HG02884 (cell line): ENCODE results near the gene FHAD1.

Experiments
- ATAC-seq: cut with Tn5 transposase; IDR thresholded peaks from one replicate; pipeline ENCODE4 v1.9.1; 2021; ENCODE audit warnings: mild to moderate bottlenecking, moderate library complexity; ENCODE audit not compliant: unreplicated experiment

The FHAD1 gene

GRCh38 chr1:15343729-15344128, 96.7 kb downstream of the FHAD1 start:
- no peak for ATAC-seq

DNA sequence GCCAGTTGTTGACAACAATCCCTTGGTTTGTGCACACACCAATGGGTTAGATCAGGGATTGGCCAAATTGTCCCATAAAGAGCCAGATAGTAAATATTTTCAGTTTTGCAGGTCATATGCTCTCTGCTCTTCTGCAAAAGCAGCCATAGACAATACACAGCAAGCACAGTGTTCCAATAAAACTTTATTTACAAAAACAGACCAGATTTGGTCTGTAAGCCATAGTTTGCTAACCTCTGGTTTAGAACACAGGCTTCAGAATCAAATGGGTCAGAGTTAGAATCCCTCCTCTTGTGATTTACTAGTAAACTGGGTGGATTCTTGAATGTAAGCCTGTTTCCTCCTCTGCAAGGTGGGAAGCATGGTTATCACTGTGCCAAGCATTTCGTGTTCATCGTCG, 97.4 kb downstream of the FHAD1 start:
- ATAC-seq, result no peak

DNA sequence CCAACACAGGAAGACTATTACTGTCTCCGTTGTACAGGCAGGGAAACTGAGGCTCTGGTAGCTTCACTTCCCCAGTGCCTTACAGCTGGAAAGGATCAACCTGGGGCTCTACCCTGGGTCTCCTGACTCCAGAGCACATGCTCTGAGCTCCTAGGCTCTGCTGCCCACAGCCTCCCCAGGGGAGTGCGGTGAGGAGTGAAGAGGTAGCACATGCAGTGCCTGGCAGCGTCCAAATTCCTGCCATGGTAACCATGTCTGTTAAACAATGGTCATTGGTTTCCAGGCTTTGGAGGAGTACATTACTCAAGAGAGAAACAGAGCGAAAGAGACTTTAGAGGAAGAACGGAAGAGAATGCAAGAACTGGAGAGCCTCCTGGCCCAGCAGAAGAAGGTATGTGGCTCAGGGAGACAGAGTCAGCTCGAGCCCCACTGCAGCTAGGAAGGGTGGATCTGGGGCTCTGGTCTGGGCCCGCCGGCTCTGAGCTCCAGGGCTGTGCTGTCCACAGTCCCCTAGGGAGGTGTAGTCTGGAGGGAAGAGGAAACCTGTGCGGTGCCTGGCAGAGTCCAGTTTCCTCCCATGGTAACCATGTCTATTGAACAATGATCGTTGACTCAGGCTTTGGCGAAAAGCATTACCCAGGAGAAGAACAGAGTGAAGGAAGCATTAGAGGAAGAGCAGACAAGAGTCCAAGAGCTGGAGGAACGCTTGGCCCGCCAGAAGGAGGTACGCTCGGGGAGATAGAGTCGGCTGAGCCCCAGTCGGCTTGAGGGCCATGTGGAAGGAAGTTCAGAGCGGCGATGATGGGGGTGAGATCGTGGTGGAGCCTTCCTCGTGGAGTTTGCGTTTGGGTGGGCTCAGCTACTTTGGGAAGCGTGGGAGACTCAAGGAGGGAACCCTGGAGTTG, 98.0 kb downstream of the FHAD1 start:
- ATAC-seq, result no peak

DNA sequence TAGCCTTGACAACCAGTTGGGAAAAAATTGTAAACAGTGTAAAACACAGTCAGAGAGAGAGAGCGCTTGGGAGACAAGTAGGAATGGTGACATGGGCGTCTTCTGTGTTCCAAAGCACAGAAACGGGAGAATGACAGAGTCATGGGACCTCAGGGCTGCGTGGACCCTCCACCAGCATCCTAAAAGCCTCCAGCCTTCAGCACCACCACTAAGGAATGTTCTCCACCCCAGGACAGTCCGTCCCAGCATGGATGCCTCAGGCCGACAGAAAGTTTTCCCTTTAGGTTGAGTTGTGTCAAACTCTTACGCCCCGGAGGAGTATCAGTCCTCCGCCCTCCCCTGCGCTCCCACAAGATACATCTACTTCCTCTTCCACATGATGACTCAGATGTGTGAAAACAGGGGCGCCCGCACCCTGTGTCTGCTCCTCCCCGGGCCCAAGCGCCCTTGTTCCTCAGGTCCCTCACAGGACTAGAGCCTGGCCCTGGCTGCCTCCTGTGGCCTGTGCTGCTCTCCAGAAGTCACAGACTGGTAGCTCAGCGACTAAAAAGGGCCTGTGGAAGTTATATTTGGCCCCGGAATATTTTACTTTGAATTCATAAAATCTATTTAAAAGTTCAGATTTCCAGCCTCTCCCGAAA, 98.8 kb downstream of the FHAD1 start:
- no peak for ATAC-seq

- no peak for ATAC-seq
Measured at GRCh38 chr1:15346346-15347030, 99.5 kb downstream of the FHAD1 start.

- ATAC-seq, result no peak
Measured at GRCh38 chr1:15347182-15347581, 100.2 kb downstream of the FHAD1 start.

- no peak for ATAC-seq
Measured at GRCh38 chr1:15348648-15349047, 101.6 kb downstream of the FHAD1 start.

DNA sequence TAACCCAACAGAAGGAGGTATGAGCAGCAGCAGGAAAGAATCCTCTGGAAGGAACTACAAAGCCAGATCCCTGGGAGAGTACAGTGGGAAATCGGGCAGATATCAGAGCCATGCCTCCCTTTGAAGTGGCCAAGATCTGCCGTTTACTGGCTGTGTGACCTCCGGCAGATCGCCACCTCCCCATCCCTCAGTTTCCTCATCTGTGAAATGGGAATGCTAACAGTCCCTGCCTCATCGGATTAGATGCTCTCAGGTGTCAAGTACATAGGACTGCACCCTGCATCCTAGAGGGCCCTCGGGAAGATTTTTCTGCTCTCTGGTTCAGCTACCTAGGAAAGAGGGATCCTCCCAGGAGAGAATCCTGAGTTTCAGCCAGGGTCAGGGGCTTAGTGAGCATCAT, 102.1 kb downstream of the FHAD1 start:
- no peak for ATAC-seq

DNA sequence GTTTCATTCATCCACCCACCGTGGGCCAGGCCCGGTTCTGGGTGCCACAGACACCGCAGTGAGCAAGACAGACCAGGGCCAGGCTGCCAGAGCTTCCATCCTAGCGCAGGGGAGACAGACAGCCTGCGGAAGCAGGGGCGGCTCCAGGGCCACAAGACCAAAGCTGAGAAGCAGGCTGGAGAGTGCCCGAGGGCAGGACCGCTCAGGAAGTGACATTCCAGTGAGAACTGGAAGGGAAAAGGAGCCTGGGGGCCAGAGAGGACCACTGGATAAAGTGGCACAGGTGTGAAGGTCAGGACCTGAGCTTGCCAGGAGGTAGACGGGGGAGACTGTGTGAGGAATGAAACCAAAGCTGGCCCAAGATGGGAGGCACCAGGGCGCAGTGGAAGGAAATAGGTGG, 103.1 kb downstream of the FHAD1 start:
- ATAC-seq, result no peak

DNA sequence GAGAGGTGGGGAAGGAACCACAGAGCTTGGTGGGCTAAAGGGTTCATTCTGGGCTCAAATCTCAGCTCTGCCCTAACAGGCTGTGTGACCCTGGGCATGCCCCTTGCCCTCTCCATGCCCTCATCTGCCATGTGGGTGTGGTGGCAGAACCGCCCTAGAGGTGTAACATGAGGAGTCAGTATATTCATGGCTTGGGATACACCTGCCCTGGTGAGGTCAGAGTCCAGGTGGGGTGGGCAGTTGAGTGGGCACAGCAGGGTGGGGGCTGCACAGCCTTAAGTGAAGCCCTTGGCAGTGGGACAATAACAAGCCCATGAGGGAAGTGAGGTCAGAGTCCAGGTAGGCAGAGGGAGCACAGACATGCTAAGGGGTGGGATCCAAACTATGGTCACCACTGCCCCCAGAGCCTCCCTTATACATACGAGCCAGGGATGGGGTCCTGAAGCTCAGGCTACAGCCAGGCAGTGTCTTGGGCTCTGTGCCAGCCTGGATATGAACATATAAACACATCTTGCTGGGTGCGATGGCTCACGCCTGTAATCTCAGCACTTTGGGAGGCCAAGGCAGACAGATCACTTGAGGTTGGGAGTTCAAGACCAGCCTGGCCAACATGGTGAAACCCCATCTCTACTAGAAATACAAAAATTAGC, 103.7 kb downstream of the FHAD1 start:
- no peak for ATAC-seq

GRCh38 chr1:15351310-15351709, 104.3 kb downstream of the FHAD1 start:
- ATAC-seq, result no peak

- ATAC-seq, result no peak
Measured at GRCh38 chr1:15352128-15352957, 105.3 kb downstream of the FHAD1 start.

GRCh38 chr1:15353839-15354579, 107.0 kb downstream of the FHAD1 start:
- ATAC-seq, result no peak

- no peak for ATAC-seq
Measured at GRCh38 chr1:15354580-15354965, 107.5 kb downstream of the FHAD1 start.

GRCh38 chr1:15355968-15356625, 109.1 kb downstream of the FHAD1 start:
- no peak for ATAC-seq

DNA sequence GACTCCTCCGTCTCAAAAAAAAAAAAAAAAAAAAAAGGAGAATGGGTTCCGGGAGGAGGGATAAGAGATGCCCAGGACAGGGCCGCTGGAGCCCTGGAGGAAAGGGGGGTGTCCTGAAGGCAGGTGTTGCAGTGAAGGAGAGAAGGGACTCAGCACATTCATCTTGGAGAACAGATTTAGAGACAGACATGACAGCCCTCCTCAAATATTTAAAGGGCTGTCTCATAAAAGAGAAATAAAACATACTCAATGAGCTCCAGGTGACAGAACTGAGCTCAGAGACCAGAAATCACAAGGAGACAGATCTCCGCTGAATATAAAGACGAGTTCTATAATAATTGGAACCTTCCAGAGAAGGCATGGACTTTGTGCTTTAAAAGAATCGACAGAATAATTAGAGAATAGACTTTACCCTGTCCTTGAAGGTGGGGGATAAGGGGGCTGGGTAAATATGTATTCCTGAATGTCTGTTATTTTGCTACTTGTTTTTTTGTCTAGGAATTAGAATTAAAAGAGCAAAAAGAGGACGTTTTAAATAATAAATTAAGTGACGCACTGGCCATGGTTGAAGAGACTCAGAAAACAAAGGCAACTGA, 110.7 kb downstream of the FHAD1 start:
- no peak for ATAC-seq

- no peak for ATAC-seq
Measured at GRCh38 chr1:15358565-15359133, 111.6 kb downstream of the FHAD1 start.

DNA sequence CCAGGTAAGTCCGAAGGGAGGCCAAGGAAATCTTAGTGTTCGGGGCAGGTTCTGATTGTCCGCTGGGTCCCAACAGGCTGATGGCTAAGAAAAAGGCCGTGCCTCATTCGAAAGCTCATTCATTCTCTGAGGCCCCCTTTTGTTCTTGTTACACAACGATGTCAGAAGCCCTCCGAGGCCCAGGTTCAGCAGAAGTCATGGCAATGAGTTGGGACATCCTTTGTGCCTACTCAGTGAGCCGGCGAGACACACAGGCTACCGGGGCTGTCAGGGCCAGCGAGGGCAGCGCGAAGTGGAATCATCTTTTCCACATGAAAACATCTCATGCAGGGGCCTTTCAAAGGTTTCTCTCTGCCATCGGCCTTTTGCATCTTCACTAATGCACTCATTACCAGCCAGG, 113.7 kb downstream of the FHAD1 start:
- no peak for ATAC-seq
